ENCODE data around the gene CLDN3. TPM values are rescaled to one million over a fixed set of nuclear protein-coding genes. Genes with fewer than 3 reads are reported as not detected.
A peak's percentile ranks its signal among the peaks of the same experiment; 100 is the strongest.

The CLDN3 gene
- total RNA-seq, 4 donors from 2014 or later = 0.80 TPM; not detected in 3

- DNase-seq (ENCODE audit: extremely low spot score) = no peak
- peaks cover 0 to 17% (median 15%) of the 10 kb centered on the region in 4 donors for H3K36me3 ChIP-seq
- intact Hi-C loops (cut with DNase I) = no loop called here
- H3K27me3 ChIP-seq = no peaks in the 10 kb centered on the region
- peaks cover 16 to 38% (median 31%) of the 10 kb centered on the region in 4 donors for H3K4me1 ChIP-seq
- no peak for TF ChIP-seq POLR2AphosphoS5 (IDR thresholded peaks at IDR 0.05)
- no peak for TF ChIP-seq POLR2A (IDR thresholded peaks at IDR 0.05; ENCODE audit: low read depth)
- TF ChIP-seq CTCF (IDR thresholded peaks at IDR 0.05) = no peak
- TF ChIP-seq EP300 (IDR thresholded peaks at IDR 0.05) = no peak
- 75% methylated on average over 5 of the region's 5 CpGs for WGBS
- H3K9me3 ChIP-seq = no peaks in the 10 kb centered on the region
- no peak overlapping the region for H3K4me3 ChIP-seq
- H3K27ac ChIP-seq (replicated peaks in 1 of 4) = peak overlapping the region in 3 of 4 donors; percentile 16 to 93 (median 88)
These were observed 29.3 kb downstream of the CLDN3 start for GRCh38 chr7:73740771-73741170.

GRCh38 chr7:73740212-73740611 is 29.9 kb downstream of the CLDN3 start:
- Histone ChIP-seq H3K27ac (replicated peaks in 1 of 4) (peak overlapping the region in 3 of 4 donors; percentile 16 to 93 (median 88)), H3K27me3 (no peaks in the 10 kb centered on the region), H3K4me1 (peaks cover 16 to 36% (median 31%) of the 10 kb centered on the region in 4 donors), H3K4me3 (no peak overlapping the region), H3K36me3 (peaks cover 0 to 22% (median 20%) of the 10 kb centered on the region in 4 donors), H3K9me3 (no peaks in the 10 kb centered on the region)
- TF ChIP-seq POLR2A (IDR thresholded peaks at IDR 0.05; ENCODE audit: low read depth) (no peak), EP300 (IDR thresholded peaks at IDR 0.05) (no peak), CTCF (IDR thresholded peaks at IDR 0.05) (no peak), POLR2AphosphoS5 (IDR thresholded peaks at IDR 0.05) (no peak)
- intact Hi-C loops (cut with DNase I) = no loop called here
- 95% methylated on average over 7 of the region's 7 CpGs for WGBS
- no peak for DNase-seq (ENCODE audit: extremely low spot score)

GRCh38 chr7:73739387-73739767 is 30.7 kb downstream of the CLDN3 start:
- Histone ChIP-seq H3K36me3 (peaks cover 0 to 23% (median 20%) of the 10 kb centered on the region in 4 donors), H3K27ac (replicated peaks in 1 of 4) (peak overlapping the region; percentile 88 to 93 (median 90)), H3K4me1 (peaks cover 20 to 44% (median 35%) of the 10 kb centered on the region in 4 donors), H3K27me3 (no peaks in the 10 kb centered on the region), H3K9me3 (no peaks in the 10 kb centered on the region), H3K4me3 (peak overlapping the region; percentile 72 to 85 (median 78))
- no peak for TF ChIP-seq POLR2AphosphoS5 (IDR thresholded peaks at IDR 0.05)
- TF ChIP-seq EP300 (IDR thresholded peaks at IDR 0.05) = no peak
- no peak for TF ChIP-seq CTCF (IDR thresholded peaks at IDR 0.05)
- no peak for TF ChIP-seq POLR2A (IDR thresholded peaks at IDR 0.05; ENCODE audit: low read depth)
- WGBS = 45% methylated on average over 13 of the region's 13 CpGs
- intact Hi-C loops (cut with DNase I) = no loop called here
- no peak for DNase-seq (ENCODE audit: extremely low spot score)

- H3K4me3 ChIP-seq = peak within 1 kb of the TSS; percentile 72 to 85 (median 78)
- H3K27me3 ChIP-seq = no peaks in the 10 kb centered on the region
- DNase-seq (ENCODE audit: extremely low spot score) = peak; percentile 100
- intact Hi-C loops (cut with DNase I) = no loop called here
- peaks cover 0 to 23% (median 20%) of the 10 kb centered on the region in 4 donors for H3K36me3 ChIP-seq
- peak; percentile 69 for TF ChIP-seq POLR2A (IDR thresholded peaks at IDR 0.05; ENCODE audit: low read depth)
- TF ChIP-seq POLR2AphosphoS5 (IDR thresholded peaks at IDR 0.05) = peak; percentile 97 to 99
- TF ChIP-seq EP300 (IDR thresholded peaks at IDR 0.05) = no peak
- no peak for TF ChIP-seq CTCF (IDR thresholded peaks at IDR 0.05)
- under 1% methylated on average over 30 of the region's 84 CpGs for WGBS
- H3K27ac ChIP-seq (replicated peaks in 1 of 4) = peak within 1 kb of the TSS; percentile 88 to 93 (median 90)
- H3K9me3 ChIP-seq = no peaks in the 10 kb centered on the region
- H3K4me1 ChIP-seq = peaks cover 20 to 44% (median 35%) of the 10 kb centered on the region in 4 donors
These were observed 31.3 kb downstream of the CLDN3 start, which contains the start of gene ABHD11 for GRCh38 chr7:73738612-73739386. Gene ABHD11, minus strand, starts transcription at chr7:73738802. Its CDS starts 32 bp downstream, at chr7:73738770.
